Activated CD8-positive, alpha-beta memory T cell treated with anti-CD3 and anti-CD28 coated beads for 36 hours (primary cell): ENCODE data around the gene ASTN2. TPM values are rescaled to one million over a fixed set of nuclear protein-coding genes. Genes with fewer than 3 reads are reported as not detected.

Source experiments
- CTCF ChIA-PET: fragments of 350-600 bp; sonication (Branson Sonifier 250); formaldehyde crosslinking; loops from one replicate; lab custom pipeline; 2021; ENCODE audit warnings: antibody characterized with exemption; lab: Charles Lee
- POLR2A ChIA-PET: fragments of 350-600 bp; sonication (Branson Sonifier 250); formaldehyde crosslinking; loops from one replicate; lab custom pipeline; 2021; ENCODE audit warnings: antibody characterized with exemption; lab: Charles Lee
- total RNA-seq, 2 experiments: library from RNA; stranded (reverse); gene quantifications; one replicate each; pipeline ENCODE4 v1.2.3, GENCODE V29; 2021

The ASTN2 gene
- total RNA-seq, 2 experiments from 2014 or later: 3.1 to 4.3 TPM

DNA sequence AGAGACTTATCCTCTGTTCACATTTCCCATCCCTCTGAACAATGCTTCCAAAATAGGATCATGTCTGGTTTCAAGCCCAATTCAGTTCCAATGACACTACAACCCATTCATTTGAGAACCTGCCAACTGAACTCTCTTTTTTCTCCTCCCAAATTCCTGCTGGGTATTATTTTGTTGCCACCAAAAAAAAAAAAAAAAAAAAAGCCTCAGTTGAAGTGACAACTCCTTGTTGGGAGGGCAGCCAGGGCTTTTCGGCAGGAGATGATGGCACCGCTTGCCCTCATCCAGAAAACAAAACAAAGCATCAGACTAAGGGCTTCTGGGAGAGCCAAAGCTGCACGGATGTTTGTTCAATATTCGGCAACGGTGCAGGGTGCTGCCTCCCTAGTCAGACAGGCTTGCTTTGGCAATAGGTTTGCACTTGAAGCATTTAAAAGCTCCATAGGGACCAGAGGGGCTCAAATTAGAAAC is 758.3 kb downstream of the ASTN2 start:
- POLR2A ChIA-PET: no interaction called here

DNA sequence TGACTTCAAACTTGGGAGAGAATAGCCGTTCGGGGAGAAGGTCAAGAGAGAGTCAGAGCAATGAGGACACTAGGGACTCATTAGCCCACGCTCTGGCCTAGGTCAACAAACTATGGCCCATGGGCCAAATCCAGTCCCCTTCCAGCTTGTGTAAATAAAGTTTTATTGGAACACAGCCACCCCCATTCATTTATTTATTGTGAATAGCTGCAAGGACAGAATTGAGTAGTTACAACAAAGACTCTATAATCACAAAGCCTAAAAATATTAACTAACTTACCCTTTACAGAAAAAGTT is 760.9 kb downstream of the ASTN2 start:
- CTCF ChIA-PET: no interaction called here
- POLR2A ChIA-PET: no interaction called here

More for the DNA sequence above, 758.3 kb downstream of the ASTN2 start:
- CTCF ChIA-PET: no interaction called here

DNA sequence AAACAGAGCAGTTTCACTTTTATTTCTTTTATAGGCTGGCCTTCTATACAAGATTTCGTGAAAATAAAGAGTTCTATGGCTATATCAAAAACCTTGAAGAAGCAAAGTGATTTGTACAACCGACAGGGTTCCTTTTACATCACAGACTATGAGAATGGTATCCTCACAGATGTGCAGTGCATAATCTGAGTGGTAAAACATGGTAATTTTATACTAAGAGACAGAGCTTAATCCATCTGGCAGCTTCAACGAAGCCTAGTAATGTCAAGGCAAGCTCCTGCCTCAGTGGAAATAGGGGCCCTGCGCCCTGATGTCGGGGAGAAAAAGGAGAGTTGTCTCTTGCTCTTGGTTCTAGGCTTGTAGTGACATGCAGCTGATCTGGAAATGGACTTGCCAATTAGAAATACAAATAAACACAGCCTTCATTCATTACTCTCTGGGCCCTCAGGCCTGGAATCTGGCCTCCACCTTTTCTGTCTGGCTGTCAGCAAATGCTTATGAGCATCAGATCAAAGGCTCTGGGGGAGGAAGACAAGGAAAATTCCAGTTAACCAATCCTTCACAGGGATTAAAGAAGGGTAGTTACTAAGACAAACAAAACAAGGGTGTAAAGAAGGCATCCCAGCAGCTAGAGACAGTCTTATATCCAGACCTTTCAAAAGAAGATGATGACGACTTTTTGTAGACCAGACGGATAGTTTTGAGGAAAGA is 761.4 kb downstream of the ASTN2 start:
- POLR2A ChIA-PET: no interaction called here
- CTCF ChIA-PET: no interaction called here

DNA sequence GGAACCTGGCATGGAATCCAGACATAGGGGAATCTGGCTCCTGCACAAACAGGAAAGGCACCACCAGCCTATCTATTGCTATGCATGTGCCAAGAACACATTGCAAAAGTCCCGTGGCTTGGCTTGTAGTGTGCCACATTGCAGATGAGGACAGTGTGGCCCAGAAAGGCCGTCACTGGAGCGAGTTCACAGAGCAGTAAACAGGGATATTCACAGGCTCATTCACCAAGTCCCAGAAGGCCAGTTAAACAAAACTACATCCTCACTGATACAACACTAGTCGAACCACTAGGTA is 767.4 kb downstream of the ASTN2 start:
- ChIA-PET POLR2A (no interaction called here), CTCF (interaction anchor here (1.0 kb wide), 1 partner anchor 1056 kb away, joined by 3 read pairs; no protein-coding TSS in a partner anchor)

DNA sequence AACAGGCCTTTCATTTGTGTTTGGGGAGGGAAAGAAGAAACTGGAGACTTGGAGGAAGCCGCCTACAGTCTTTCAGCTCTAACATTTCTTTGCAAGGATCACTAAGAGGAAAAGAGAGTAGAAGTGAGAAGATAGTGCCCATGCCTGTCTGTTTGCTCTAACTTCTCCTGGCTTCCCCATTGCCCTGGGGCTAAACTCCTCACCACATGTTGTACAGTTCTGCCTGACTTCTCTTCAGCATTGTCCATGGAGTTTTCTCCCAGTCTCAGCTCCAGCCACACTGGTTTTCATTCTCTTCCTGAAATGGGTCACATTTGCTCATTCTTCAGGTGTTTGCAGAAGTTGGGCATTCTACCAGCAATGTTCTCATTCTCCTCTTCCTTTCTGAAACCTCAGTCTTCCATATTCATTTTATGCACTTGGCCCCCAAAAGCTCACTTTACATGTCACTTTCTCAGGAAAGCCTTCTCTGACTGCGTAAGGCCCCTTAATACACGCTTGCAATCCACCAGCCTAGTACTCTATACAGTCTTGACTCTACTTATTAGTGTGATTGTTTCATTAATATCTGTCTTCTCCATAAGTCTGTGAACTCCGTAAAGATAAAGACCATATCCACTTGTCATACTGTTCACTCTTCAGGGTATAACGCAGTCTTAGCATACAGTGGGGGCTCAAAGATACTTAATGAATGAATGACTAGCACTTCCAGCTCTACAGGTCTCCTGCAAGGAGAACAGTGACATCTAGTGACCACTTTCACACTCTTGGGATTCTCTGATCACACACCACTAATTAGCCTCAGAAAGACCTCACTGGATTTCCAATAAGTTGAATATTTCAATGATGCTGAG is 768.0 kb downstream of the ASTN2 start:
- CTCF ChIA-PET: no interaction called here

DNA sequence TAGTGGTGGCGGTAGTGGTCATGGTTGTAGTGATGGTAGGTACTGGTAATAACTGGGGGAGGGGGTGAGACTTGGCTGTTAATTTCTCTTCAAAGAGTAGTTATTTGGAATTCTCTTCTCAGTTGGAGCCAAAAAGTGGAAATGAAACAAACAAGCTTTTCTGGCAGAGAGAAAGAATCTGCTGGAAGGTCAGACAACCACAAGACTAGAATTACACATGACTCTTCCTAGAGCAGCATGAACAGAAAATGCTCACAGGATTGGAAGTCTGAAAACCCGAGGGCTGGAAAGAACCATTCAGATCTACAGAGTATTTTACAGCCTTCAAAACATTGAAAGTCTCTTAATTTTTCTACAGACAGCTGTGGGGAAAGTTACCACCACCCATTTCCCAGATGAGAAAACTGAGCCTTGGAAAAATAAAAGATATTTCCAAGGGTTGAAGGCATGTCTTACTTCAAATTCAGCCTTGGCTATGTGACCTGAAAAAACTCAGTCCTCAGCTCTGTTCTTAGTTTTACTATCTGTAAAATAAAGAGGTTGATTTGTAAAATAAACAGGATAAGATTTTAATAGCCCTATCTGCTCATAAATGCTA is 770.7 kb downstream of the ASTN2 start:
- ChIA-PET POLR2A (no interaction called here), CTCF (no interaction called here)

More for the DNA sequence above, 768.0 kb downstream of the ASTN2 start:
- POLR2A ChIA-PET: no interaction called here

DNA sequence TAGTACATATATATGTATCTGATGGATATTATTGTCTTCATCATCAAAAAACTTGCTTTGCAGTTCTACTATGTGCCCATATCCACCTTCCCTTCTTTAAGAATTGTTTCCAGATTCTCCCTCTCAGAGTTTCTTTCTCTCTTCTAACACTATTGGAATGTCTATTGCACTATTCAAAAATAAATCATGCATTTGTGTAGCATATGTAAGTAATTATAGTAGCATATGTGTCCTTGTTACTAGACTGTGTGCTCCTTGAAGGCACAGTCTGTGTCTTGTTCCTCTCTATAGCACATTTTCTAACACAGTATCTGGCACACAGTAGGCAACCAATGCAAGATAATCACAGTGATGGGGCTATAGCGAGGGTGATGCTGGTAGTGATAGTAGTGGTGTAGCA is 771.2 kb downstream of the ASTN2 start:
- ChIA-PET POLR2A (no interaction called here), CTCF (no interaction called here)

DNA sequence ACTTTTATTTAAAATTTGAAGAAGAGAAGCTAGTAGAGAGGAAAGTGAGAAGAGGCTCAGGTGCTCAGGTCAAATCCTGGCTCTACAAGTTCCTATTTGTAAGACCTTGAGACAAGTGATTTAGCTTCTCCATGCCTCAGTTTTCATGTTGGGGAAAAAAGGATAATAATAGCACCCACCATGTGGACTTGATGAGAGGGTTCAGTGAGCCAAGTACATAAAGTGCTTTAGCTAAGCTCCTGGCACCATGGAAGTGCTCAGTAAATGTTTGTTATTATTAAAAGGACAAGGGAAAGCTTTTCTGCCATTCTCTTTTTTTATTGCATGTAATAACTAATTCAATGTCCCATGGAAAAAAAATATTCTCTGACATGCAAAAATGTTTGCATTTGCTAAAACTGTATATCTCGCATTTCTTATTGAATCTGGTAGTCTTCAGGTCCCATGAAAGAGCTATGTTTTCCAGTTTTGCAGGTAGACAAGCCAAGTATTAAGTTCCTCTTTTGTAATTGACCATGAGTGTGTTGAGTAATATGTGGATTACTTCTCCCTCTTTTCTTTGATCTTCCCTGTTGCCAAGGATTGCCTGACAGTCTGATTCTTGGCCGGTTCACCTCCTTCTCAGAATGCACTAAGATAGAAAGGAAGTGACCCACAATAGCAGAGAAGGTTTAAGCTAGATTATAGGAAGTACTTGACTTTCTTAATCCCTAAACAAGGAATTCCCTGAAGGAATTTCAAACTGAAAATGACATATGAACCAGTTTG is 773.4 kb downstream of the ASTN2 start:
- CTCF ChIA-PET: interaction anchor here (0.7 kb wide), 1 partner anchor 51 kb away, joined by 6 read pairs; no protein-coding TSS in a partner anchor
- POLR2A ChIA-PET: interaction anchor here (0.6 kb wide), 1 partner anchor 1650 kb away, joined by 3 read pairs; no protein-coding TSS in a partner anchor

DNA sequence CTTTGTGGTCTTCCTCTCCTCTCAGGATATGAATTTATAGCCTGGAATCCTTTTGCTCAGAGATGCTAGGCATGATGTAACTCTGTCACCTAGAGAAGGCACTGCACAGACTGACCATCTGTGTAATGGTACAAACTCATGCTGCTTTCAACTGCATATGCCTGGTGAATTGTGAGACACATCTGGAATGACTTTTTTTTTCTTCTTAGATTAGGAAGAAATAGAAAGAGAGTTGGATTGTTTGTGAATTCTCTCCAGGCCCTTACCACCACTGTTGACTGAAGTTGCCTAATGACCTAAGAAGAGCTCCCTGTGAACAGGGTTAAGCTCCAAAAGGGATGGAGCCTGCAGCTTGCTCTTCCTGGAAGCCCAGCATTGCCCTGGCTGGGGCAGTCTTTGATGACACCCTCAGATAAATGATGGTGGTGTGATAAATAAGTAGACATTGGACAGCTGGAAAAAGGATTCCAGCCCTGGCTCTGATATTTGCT is 775.6 kb downstream of the ASTN2 start:
- ChIA-PET POLR2A (no interaction called here), CTCF (no interaction called here)

DNA sequence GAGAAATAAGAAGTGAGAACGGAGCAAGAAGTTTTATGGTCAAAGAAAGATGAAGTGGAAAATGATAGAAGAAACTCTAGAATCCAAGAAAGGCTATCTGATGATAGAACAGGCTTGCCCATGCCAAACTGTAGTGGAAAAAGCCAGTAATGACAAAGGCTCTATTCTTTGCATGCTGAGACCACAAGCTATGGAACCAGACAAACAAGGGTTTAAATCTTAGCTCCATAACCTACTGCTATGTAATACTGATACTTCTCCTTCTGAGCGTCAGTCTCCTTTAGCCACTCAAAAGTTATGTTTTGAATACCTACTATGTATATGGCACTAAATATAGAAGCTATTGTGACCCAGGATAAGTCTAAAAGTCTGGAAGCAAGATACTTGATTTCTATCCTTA is 778.9 kb downstream of the ASTN2 start:
- ChIA-PET CTCF (no interaction called here), POLR2A (no interaction called here)

DNA sequence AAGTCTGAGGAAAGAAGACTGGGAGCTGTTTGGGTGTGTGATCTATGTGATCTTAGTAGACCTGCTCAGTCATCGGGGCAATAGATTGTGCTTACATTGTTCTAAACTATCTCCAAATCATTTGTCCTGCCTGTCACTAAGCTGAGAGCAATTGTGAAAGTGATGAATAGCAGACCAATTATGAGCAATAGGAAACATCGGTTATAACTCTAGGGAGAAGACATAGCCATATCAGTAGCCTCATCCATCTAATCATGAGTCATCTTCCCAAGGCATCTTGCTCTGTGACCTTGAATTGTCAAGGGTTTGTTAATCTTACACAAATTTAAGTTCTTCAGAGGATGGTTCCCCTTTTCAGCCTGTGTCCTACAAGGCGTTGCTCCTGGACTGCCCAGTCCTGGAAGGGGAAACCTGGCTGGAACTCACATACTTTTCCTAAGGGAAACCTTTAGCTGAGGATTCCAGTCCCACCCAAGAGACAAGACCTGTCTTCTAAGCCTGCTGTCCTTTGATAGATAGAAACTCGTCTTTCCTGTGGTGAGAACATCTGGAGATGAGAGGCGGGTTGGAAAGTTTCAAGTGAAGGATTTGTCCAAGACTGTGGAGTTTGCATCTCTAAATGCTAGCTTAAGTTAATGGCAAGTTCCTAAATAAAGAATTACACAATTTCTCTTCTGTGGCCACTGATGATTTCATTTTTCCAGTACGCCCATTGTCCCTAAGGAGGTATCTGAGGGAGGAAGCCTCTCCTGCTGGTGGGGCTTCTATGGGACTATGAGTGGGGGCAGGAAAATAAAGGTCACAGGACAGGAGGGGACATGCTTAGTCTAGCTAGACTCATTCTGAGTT is 781.6 kb downstream of the ASTN2 start:
- POLR2A ChIA-PET: no interaction called here
- CTCF ChIA-PET: no interaction called here

DNA sequence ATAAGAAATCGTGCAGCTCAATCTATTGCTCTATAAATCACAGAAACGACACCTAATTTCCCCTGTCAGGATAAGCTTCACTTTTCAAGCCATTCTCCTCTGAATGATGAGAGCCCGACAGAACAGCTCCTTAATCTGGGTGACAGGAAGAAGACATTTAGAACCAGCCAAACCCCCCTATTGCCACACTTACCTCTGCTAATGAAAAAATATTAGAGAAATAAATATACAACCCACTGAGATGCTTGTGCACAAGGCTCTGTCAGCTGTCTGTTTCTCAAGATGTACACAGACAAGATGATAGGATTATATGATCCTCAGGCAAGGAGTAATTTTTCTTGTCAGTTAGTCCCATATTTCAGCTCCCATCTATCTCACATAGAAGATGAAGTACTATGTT is 785.2 kb downstream of the ASTN2 start:
- POLR2A ChIA-PET: no interaction called here
- CTCF ChIA-PET: no interaction called here

DNA sequence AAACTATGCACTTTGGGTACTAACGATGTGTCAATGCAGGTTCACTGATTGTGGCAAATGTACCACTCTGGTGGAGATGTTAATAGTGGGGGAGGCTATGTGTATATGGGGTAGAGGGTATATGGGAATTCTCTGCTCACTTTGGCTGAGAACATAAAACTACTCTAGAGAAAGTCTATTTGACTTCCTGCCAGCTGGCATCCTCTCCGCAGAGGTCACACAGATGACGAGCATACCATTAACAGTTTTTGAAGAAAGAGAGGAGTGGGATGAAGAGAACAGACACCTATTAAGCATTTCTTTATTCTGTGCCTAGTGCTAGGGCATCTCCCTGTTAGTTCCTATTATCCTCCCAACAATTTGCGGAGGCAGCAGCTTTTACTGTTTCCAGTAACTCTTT is 786.1 kb downstream of the ASTN2 start:
- POLR2A ChIA-PET: no interaction called here
- CTCF ChIA-PET: no interaction called here

DNA sequence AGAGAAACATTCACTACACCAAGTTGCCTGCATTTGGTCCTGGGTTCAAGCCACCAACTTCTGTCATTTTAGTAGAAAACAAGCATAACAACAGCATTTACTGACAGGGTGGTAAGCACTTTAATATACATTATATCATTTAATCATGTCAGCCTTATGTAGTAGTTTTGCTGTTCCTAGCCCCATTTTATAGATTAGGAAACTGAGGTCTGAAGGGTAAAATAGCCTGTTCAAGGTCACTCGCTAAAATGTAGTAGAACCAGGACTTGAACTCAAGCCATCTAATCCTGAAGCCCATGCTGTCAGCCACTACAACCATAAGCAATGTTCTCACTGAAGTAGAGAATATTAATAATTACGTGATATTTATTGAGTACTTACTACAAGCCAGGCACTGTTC is 787.4 kb downstream of the ASTN2 start:
- CTCF ChIA-PET: no interaction called here
- POLR2A ChIA-PET: no interaction called here

DNA sequence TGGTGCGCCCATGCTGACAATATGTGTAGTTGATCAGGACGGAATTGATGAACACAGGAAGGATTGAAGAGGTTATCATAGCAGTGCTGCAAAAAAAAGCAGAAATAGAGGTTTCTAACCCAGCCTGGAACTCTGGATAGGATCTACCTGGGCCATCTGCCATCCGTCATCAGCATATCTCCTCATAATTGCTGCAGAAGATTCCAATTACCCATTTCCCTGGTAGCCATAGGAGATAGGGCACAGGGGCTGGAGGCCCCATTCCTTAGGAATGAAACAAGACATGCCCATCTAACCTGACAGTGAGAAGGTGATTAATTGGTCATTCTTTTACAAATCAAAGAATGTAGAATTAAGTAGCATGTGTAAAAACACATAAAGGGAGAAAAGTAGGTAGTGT is 788.1 kb downstream of the ASTN2 start:
- POLR2A ChIA-PET: no interaction called here
- CTCF ChIA-PET: no interaction called here

DNA sequence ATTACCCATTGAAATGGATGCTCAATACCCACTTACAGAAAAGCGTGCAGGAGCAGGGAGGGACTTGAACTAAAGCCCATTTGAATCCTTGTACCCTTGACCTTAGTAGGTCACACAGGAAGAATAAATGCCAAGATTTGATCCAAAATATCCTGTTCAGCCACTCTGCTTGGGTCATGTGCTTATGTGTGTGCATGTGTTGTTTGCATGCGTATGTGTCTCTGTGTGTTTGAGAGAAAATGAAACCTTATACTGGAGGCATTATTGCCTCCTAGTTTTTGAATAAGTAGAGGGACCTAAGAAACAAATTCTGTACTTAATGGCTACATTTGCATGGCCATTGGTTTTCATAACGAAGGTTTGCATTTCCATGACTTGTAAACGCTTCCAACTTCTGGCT is 791.1 kb downstream of the ASTN2 start:
- POLR2A ChIA-PET: no interaction called here
- CTCF ChIA-PET: no interaction called here

DNA sequence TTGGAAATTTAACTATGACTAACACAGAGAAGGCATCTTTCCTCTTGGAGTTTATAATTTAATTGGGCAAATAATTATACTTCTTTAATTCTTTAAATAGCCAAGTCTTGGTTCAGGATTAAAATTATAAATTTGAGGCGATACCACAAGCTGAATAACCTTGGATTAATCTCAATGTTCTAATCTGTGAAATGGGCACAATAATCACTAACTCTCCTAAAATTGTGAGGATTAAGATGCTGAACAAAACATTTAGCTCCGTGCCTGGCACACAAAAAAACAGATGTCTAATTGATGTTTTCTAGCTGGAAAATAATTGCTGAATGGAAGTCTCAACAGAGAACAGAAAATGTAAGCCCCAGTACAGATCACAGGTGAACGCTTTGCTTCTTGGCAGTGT is 797.5 kb downstream of the ASTN2 start:
- POLR2A ChIA-PET: no interaction called here
- CTCF ChIA-PET: no interaction called here

DNA sequence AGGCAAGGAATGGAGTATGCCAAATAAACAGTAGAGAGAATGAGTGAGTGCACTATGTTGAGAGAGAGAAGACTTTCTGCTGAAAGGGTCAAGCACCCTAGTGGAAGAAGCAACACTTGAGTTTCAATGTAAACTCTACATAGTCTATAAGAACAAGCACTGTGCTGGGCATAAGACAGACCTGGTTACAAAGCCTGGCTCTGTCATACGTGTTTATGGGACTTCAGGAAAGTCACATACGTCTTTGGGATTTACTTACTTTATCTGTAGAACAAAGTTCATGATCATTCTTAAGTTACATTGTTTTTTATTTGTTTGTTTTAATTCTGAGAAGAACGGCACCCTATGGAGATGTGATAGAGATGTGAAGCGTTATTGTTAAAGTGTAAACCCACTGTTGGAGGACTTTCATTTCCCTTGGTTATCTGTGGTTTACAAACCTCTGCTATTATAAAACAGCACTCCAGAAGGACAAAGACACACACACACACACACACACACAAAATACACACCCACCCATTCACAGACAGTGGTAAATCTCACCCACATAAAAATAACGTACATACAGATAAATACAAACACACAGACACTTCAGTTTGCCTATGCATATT is 798.4 kb downstream of the ASTN2 start:
- ChIA-PET CTCF (no interaction called here), POLR2A (no interaction called here)

DNA sequence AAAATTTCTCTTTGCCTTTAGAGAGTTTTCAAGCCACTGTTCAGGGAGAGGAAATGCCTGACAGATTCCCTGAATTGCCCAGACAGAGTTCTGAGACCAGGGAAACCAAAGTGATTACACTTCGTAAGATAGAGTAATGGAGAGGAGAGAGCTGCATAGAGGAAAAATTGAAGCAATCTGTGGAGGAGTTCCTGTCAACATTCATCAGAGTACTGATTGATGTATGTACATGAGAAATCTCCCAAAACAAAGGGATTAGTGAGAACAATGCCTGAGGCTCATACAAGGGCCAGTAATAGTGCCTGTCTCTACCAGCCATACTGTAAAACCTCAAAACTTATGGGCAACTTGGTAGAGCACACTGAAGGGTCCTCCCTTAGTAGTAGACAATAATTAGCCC is 806.8 kb downstream of the ASTN2 start:
- POLR2A ChIA-PET: no interaction called here
- CTCF ChIA-PET: no interaction called here
